PC-3 (cell line): ENCODE results near the gene SNX7. TPM values are rescaled to one million over a fixed set of nuclear protein-coding genes. Genes with fewer than 3 reads are reported as not detected.

ENCODE experiments used
- ATAC-seq: fragments of 200-7000 bp; cut with Tn5 transposase; 2 replicates; pipeline ENCODE4 v1.9.1; 2020; ENCODE audit warnings: mild to moderate bottlenecking, moderate library complexity
- BruUV-seq: library from RNA; stranded (reverse); fragments of 400-500 nt; replicated peaks from 2 replicates; lab custom pipeline; 2021; lab: Mats Ljungman, UMichigan
- CTCF ChIA-PET: fragments of 300-600 bp; sonication (Branson Sonifier 250); formaldehyde crosslinking; loops from one replicate; lab custom pipeline; 2022; ENCODE audit warnings: antibody characterized with exemption; lab: Charles Lee
- POLR2A ChIA-PET: fragments of 300-600 bp; sonication (Branson Sonifier 250); formaldehyde crosslinking; loops from one replicate; lab custom pipeline; 2022; ENCODE audit warnings: antibody characterized with exemption; ENCODE audit not compliant: unreplicated experiment; lab: Charles Lee
- DNase-seq: peaks from one replicate; pipeline ENCODE4 v3.0.0-alpha.2; 2015
- H2AFZ ChIP-seq: fragments of 300-600 bp; sonication (generic); 2 replicates; pipeline ENCODE4 v1.6.0; 2016; ENCODE audit warnings: antibody characterized with exemption, low read length
- H3F3A ChIP-seq: fragments of 300-600 bp; sonication (generic); one replicate; pipeline ENCODE4 v1.6.0; 2017; ENCODE audit warnings: antibody characterized with exemption, low read length, control low read depth, mild to moderate bottlenecking; ENCODE audit not compliant: unreplicated experiment
- H3K27ac ChIP-seq: fragments of 300-600 bp; sonication (generic); 2 replicates; pipeline ENCODE4 v1.5.1; 2016; ENCODE audit warnings: mild to moderate bottlenecking, low read length
- H3K27me3 ChIP-seq: fragments of 300-600 bp; sonication (generic); 2 replicates; pipeline ENCODE4 v1.6.1; 2016; ENCODE audit warnings: low read length, mixed read lengths
- H3K36me3 ChIP-seq: fragments of 300-600 bp; sonication (generic); 2 replicates; pipeline ENCODE4 v1.6.1; 2016; ENCODE audit warnings: low read depth, mixed run types, low read length, mixed read lengths
- H3K4me1 ChIP-seq: fragments of 300-600 bp; sonication (generic); 2 replicates; pipeline ENCODE4 v1.5.1; 2016; ENCODE audit warnings: low read length; ENCODE audit not compliant: insufficient read depth
- H3K4me2 ChIP-seq: fragments of 300-600 bp; sonication (generic); 2 replicates; pipeline ENCODE4 v1.6.0; 2016; ENCODE audit warnings: low read length
- H3K4me3 ChIP-seq: fragments of 300-600 bp; sonication (generic); 2 replicates; pipeline ENCODE4 v1.5.1; 2016; ENCODE audit warnings: mild to moderate bottlenecking, low read length, mixed read lengths
- H3K79me2 ChIP-seq: fragments of 300-600 bp; sonication (generic); 2 replicates; pipeline ENCODE4 v1.6.1; 2017; ENCODE audit warnings: low read length, mixed read lengths
- H3K9ac ChIP-seq: fragments of 300-600 bp; sonication (generic); 2 replicates; pipeline ENCODE4 v1.6.0; 2016; ENCODE audit warnings: mild to moderate bottlenecking, low read length
- H3K9me2 ChIP-seq: fragments of 300-600 bp; sonication (generic); replicated peaks from 2 replicates; pipeline ENCODE4 v1.6.1; 2016; ENCODE audit warnings: mixed run types, low read length, mixed read lengths
- H3K9me3 ChIP-seq: fragments of 300-600 bp; sonication (generic); 2 replicates; pipeline ENCODE4 v1.6.1; 2016; ENCODE audit warnings: low read length, mixed read lengths
- H4K20me1 ChIP-seq: fragments of 300-600 bp; sonication (generic); 2 replicates; pipeline ENCODE4 v1.6.1; 2016; ENCODE audit warnings: low read length, mixed read lengths
- CTCF ChIP-seq: fragments of 300-600 bp; sonication (generic); conservative IDR thresholded peaks from 2 replicates; pipeline ENCODE4 v1.5.1; 2017; ENCODE audit warnings: antibody characterized with exemption, low read depth, mild to moderate bottlenecking, low read length
- EZH2 ChIP-seq: fragments of 300-600 bp; sonication (generic); IDR thresholded peaks from one replicate; pipeline ENCODE4 v1.6.1; 2017; ENCODE audit warnings: antibody characterized with exemption, mild to moderate bottlenecking, low read length; ENCODE audit not compliant: unreplicated experiment
- EZH2phosphoT487 ChIP-seq: fragments of 300-600 bp; sonication (generic); IDR thresholded peaks from 2 replicates; pipeline ENCODE4 v1.6.1; 2018; ENCODE audit warnings: mild to moderate bottlenecking, antibody characterized with exemption, low read length, borderline replicate concordance
- intact Hi-C: fragments of 100-400 bp; cut with micrococcal nuclease; formaldehyde crosslinking; loops from 2 replicates; pipeline ENCODE4 v1.9.0; 2023
- total RNA-seq: library from RNA; depleted of rRNA; stranded (reverse); fragments of >200 nt; gene quantifications from 2 replicates; pipeline ENCODE4 v1.2.3, GENCODE V29; 2014

Gene SNX7
- total RNA-seq, 1 experiment from 2014 or later: 43.3 TPM

- POLR2A ChIA-PET: no interaction called here
- ATAC-seq: no peak
Measured at GRCh38 chr1:98681812-98682211, 20.3 kb downstream of the SNX7 start.

GRCh38 chr1:98688110-98688739, 26.7 kb downstream of the SNX7 start:
- Histone ChIP-seq H3K36me3 (peaks cover 5% of the 10 kb centered on the region; the same call in 1 of the 2 replicates), H3F3A (no peaks in the 10 kb centered on the region), H4K20me1 (no peaks in the 10 kb centered on the region), H3K79me2 (no peaks in the 10 kb centered on the region), H3K4me2 (no peak overlapping the region), H2AFZ (no peak overlapping the region), H3K4me3 (no peak overlapping the region), H3K27ac (no peak overlapping the region), H3K9ac (no peak overlapping the region), H3K9me3 (no peaks in the 10 kb centered on the region), H3K4me1 (no peaks in the 10 kb centered on the region), H3K27me3 (no peaks in the 10 kb centered on the region), H3K9me2 (no peaks in the 10 kb centered on the region)
- BruUV-seq: no TSS peak
- ATAC-seq: no peak
- intact Hi-C loops: no loop called here
- CTCF ChIA-PET: no interaction called here
- TF ChIP-seq EZH2: no peak
- TF ChIP-seq EZH2phosphoT487: no peak
- TF ChIP-seq CTCF: no peak
- no peak for DNase-seq
- POLR2A ChIA-PET: no interaction called here

More at GRCh38 chr1:98681812-98682211, 20.3 kb downstream of the SNX7 start:
- CTCF ChIA-PET: no interaction called here
- no peak for DNase-seq
- no peaks in the 10 kb centered on the region for H3K9me3 ChIP-seq
- H3K27ac ChIP-seq: no peak overlapping the region
- no TSS peak for BruUV-seq
- H3K9me2 ChIP-seq: no peaks in the 10 kb centered on the region
- peaks cover 4% of the 10 kb centered on the region for H3K4me1 ChIP-seq
- no peak for TF ChIP-seq CTCF
- TF ChIP-seq EZH2: no peak
- no peak for TF ChIP-seq EZH2phosphoT487
- intact Hi-C loops: no loop called here
- H3F3A ChIP-seq: no peaks in the 10 kb centered on the region
- H2AFZ ChIP-seq: no peak overlapping the region
- no peak overlapping the region for H3K4me3 ChIP-seq
- H3K9ac ChIP-seq: no peak overlapping the region
- no peaks in the 10 kb centered on the region for H3K79me2 ChIP-seq
- H4K20me1 ChIP-seq: no peaks in the 10 kb centered on the region
- H3K36me3 ChIP-seq: peaks cover 5% of the 10 kb centered on the region; the same call in 1 of the 2 replicates
- H3K4me2 ChIP-seq: no peak overlapping the region
- H3K27me3 ChIP-seq: no peaks in the 10 kb centered on the region

- intact Hi-C loops: no loop called here
- Histone ChIP-seq H3K9me2 (no peaks in the 10 kb centered on the region), H3F3A (no peaks in the 10 kb centered on the region), H4K20me1 (no peaks in the 10 kb centered on the region), H3K9me3 (no peaks in the 10 kb centered on the region), H3K79me2 (no peaks in the 10 kb centered on the region), H3K4me2 (no peak overlapping the region), H3K36me3 (peaks cover 5% of the 10 kb centered on the region; the same call in 1 of the 2 replicates), H2AFZ (no peak overlapping the region), H3K27ac (no peak overlapping the region), H3K27me3 (no peaks in the 10 kb centered on the region), H3K9ac (no peak overlapping the region), H3K4me3 (no peak overlapping the region), H3K4me1 (no peaks in the 10 kb centered on the region)
- TF ChIP-seq CTCF (no peak), EZH2phosphoT487 (no peak)
- BruUV-seq: no TSS peak
- ChIA-PET POLR2A (no interaction called here), CTCF (no interaction called here)
- no peak for DNase-seq
- no peak for ATAC-seq
Measured at GRCh38 chr1:98690576-98690975, 29.1 kb downstream of the SNX7 start.
